GM18951 (cell line): ENCODE results near the gene SMAGP.
"Not testable (repeated sequence)": the region's sequence is repeated elsewhere in the genome, so short reads cannot be mapped to it uniquely, and the experiment has no call there.

Experiments
- POLR2A ChIP-seq: IDR thresholded peaks from 4 replicates; pipeline ENCODE4 v1.6.1; 2011; ENCODE audit warnings: mild to moderate bottlenecking; ENCODE audit not compliant: insufficient read length, insufficient read depth; ENCODE audit errors: extremely low read depth
- in situ Hi-C: fragments of 300-500 bp; cut with MboI; formaldehyde crosslinking; loops from one replicate; pipeline ENCODE4 v1.12.0; 2022; ENCODE audit warnings: low sequenced_read_pairs, mixed read lengths, inconsistent platforms; ENCODE audit not compliant: unreplicated experiment

SMAGP gene

GRCh38 chr12:51281202-51281924, 11.1 kb upstream of the SMAGP start:
- no peak for TF ChIP-seq POLR2A
- in situ Hi-C loops: no loop called here

GRCh38 chr12:51275088-51275487, 4.9 kb upstream of the SMAGP start:
- TF ChIP-seq POLR2A: no peak
- in situ Hi-C loops: no loop called here

DNA sequence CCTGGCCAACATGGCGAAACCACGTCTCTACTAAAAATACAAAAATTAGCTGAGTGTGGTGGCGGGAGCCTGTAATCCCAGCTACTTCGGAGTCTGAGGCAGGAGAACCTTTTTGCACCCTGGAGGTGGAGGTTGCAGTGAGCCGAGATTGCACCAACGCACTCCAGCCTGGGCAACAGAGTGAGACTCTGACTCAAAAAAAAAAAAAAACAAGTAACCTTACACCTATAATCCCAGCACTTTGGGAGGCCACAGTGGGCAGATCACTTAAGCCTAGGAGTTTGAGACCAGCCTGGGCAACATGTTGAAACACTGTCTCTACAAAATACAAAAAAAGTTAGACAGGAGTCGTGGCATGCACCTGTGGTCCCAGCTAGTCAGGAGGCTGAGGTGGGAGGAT, 2.6 kb upstream of the SMAGP start:
- in situ Hi-C loops: not testable (repeated sequence)

- no peak for TF ChIP-seq POLR2A
- in situ Hi-C loops: no loop called here
These were observed 820 bp upstream of the SMAGP start for GRCh38 chr12:51270951-51271518.

DNA sequence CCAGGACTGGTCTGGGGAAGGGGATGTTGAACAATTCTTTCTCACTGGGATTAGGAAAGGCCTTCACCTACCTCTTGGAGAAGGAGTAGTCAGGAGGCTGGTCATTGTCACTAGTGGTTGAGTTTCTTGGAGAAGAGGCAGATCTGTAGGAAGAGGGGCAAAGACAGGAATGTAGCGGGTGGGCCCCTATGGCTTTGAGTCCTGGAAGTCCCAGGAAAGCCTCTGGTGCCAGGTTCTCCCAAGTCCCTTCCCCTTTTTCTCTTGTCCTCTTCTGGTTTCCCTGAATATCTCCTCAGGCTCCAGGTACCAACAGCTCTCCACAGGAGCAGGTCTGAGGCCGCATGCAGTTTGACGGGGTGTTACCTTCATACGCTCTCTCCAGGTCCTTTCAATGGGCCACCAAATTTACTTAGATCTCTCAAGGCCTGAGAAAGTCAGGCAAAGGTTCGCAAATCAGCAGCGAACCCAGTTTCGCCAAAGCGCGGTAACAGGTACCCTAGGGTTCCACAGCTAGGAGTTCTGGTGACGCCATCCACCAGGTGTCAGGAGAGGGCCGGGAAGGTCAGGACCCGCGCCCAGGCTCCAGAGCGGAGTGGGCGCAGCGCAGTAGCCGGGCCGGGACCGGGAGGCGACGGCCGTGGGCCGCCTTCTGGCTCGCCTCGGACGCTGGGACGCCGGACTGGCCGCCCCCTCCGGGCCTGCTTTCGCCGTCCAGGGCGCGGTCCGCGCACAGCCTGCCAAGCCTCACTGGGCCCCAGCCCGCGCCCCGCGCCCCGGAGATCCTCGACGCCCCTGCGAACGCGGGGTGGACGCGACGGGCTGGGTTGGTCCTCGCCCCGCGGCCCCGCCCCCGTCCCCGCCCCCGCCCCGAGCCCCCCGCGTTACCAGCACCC, 795 bp downstream of the SMAGP start:
- in situ Hi-C loops: no loop called here

DNA sequence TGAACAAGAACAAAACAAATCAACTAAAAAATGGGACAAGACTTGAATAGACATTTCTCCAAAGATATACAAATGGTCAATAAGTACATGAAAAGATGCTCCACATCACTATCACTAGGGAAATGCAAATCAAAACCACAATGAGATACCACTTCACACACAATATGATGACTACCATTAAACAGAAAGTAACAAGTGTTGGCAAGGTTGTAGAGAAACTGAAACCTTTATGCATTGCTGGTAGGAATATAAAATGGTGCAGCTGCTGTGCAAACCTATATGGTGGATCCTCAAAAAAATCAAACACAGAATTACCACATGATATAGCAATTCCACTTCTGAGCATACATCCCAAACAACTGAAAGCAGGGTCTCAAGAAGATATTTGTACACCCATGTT, 5.2 kb downstream of the SMAGP start:
- in situ Hi-C loops: no loop called here

More for the DNA sequence above, 795 bp downstream of the SMAGP start:
- no peak for TF ChIP-seq POLR2A

GRCh38 chr12:51264297-51264696, 5.9 kb downstream of the SMAGP start:
- in situ Hi-C loops: no loop called here
- TF ChIP-seq POLR2A: no peak

More for the DNA sequence above, 5.2 kb downstream of the SMAGP start:
- TF ChIP-seq POLR2A: no peak

DNA sequence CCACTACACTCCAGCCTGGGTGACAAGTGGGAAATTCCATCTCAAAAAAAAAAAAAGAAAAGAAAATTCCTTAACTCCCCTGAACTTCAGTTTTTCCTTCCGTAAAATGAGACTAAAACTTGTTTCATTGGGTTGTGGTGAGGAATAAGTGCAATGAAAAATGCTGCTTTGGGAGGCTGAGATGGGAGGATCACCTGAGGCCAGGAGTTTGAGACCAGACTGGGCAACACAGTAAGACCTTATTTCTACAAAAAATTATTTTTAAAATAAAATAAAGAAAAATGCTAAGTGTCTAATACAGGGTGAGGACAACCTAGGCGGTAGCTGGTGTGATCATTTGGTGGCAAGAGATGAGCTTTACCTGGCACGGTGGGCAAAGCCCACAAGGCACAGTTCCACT, 6.9 kb downstream of the SMAGP start:
- in situ Hi-C loops: no loop called here
- no peak for TF ChIP-seq POLR2A

DNA sequence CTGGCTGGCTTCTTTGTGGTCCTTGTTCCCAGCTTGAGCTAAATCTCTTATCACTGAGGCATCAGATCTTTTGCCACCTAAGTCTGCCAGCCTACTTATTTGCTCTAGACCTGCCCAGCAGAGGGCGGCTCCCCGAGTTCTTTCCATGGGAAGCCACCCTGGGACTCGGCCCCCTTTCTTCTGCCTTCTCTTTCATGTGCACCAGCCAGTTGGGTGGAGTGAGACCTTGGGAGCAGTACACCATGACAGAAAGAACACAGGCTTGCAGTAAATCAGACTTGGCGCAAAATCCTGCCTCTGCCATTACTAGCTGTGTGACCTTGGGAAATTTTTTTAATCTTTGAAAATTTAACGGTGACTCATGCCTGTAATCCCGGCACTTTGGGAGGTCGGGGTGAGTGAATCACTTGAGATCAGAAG, 7.4 kb downstream of the SMAGP start:
- no peak for TF ChIP-seq POLR2A
- in situ Hi-C loops: no loop called here

GRCh38 chr12:51259600-51259999, 10.6 kb downstream of the SMAGP start:
- in situ Hi-C loops: not testable (repeated sequence)

DNA sequence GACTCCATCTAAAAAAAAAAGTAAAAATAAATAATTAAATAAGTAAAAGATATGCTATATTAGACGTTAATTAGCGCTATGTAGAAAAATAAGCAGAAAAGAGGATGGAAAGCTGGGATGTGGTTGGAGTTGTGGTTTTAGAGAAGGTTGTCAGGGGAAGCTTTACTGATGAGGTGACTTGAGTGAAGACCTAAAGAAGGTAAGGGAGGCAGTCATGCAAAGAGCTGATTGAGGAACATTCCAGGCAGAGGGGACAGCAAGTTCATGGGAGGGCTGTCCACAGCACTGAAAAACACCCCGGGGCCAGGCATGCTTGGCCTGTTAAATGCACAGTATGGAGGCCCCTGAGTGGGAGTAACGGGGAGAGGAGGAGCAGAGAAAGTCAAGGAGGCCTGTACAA, 15.7 kb downstream of the SMAGP start:
- in situ Hi-C loops: no loop called here
- TF ChIP-seq POLR2A: no peak

DNA sequence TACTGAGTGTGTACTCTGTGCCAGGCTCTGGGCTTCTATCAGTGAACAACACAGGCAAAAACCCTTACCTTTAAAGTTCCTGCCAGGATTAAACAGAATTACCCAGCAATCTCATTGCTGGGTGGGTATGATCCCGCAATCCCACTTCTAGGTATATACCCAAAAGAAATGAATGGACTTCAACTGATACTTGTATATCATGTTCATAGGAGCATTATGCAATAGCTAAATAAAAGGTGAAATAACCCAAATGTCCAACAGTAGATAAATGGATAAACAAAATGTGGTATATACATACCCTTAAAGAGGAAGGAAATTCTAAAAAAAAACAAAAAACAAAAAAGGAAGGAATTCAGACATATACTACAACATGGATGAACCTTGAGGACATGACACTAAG, 16.9 kb downstream of the SMAGP start:
- in situ Hi-C loops: no loop called here
- TF ChIP-seq POLR2A: no peak

DNA sequence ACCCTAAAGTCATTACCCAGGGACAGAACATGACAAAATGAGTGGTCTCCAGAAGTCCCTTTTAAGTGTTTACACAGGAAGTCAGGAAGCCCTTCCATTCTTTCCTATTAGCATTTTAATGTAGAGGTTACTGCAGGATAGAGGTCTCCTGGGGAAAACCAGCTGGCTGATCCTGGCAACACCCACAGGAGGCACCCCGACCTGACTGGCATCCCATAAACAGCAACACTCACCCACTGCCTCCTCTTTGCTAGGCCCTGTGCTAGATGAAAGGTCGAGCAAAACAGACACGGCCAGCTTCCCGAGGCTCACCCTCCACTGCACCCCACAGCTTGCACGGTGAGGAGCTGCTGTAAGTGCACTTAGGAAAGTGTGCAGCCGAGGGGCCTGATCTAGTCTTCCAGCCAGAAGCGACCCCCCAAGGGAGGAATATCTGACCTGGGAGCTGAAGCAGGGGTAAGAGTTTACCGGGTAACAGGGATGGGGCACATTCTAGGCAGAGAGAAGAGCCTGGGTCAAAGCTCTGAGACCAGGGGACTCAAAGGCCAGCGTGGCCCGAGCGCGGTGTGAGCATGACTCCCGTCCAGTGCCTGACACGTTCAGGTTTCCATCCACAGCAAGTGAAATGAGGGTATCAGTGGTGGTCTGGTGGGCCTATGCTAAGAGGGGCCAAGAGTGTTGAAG, 22.6 kb downstream of the SMAGP start:
- in situ Hi-C loops: no loop called here
- TF ChIP-seq POLR2A: no peak
